ENCODE results near the gene FAM222A.

DNA sequence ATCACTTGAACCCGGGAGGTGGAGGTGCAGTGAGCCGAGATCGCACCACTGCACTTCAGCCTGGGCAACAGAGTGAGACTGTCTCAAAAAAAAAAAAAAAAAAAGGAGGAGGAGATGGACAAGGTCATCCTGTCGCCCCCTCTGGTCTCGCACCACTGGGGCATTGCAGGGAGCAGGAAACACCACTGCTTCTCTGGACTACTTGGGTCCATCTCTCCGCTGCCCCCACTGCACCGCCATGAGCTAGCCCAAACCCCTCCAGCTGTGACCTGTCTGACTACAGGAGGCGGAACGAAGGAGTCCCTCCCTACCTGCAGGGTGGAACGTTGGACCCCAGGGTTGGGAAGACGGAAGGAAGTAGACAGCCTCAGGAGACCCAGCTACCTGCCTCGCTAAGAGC lies 18.2 kb upstream of the FAM222A start:
- TF ChIP-seq, protein P1, sequence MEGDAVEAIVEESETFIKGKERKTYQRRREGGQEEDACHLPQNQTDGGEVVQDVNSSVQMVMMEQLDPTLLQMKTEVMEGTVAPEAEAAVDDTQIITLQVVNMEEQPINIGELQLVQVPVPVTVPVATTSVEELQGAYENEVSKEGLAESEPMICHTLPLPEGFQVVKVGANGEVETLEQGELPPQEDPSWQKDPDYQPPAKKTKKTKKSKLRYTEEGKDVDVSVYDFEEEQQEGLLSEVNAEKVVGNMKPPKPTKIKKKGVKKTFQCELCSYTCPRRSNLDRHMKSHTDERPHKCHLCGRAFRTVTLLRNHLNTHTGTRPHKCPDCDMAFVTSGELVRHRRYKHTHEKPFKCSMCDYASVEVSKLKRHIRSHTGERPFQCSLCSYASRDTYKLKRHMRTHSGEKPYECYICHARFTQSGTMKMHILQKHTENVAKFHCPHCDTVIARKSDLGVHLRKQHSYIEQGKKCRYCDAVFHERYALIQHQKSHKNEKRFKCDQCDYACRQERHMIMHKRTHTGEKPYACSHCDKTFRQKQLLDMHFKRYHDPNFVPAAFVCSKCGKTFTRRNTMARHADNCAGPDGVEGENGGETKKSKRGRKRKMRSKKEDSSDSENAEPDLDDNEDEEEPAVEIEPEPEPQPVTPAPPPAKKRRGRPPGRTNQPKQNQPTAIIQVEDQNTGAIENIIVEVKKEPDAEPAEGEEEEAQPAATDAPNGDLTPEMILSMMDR (IDR thresholded peaks at IDR 0.05; ENCODE audit: insufficient read depth, low read length, poor library complexity, severe bottlenecking), result no peak
- no peak for TF ChIP-seq EZH2phosphoT487 (conservative IDR thresholded peaks at IDR 0.05; ENCODE audit: low read length)

Data from SU-DHL-6 (cell line).